Activated T-cell treated with anti-CD3 and anti-CD28 coated beads, Interleukin-2, amount 50 U/mL, for 4 hours (primary cell): ENCODE data around the gene INTS3. TPM values are rescaled to one million over a fixed set of nuclear protein-coding genes. Genes with fewer than 3 reads are reported as not detected.

Experiments
- ATAC-seq, 2 donors: fragments of 200-7000 bp; cut with Tn5 transposase; one replicate each; pipeline ENCODE4 v1.10.0; 2021
- DNase-seq: peaks from one replicate; pipeline ENCODE4 v3.0.0-alpha.2; 2020
- H3K27me3 Mint-ChIP-seq: one replicate; pipeline ENCODE4 v1.8.0; 2021; ENCODE audit warnings: low read depth, mixed read lengths
- H3K36me3 Mint-ChIP-seq: one replicate; pipeline ENCODE4 v1.8.0; 2022; ENCODE audit warnings: mixed read lengths; ENCODE audit not compliant: insufficient read depth
- H3K4me1 Mint-ChIP-seq: one replicate; pipeline ENCODE4 v1.8.0; 2021; ENCODE audit warnings: low read depth, mixed read lengths
- H3K4me3 Mint-ChIP-seq: one replicate; pipeline ENCODE4 v1.8.0; 2021; ENCODE audit warnings: mild to moderate bottlenecking, moderate library complexity, mixed read lengths
- H3K9me3 Mint-ChIP-seq: one replicate; pipeline ENCODE4 v1.8.0; 2021; ENCODE audit warnings: mixed read lengths
- total RNA-seq, 3 donors: library from RNA; stranded (reverse); gene quantifications; one replicate each; pipeline ENCODE4 v1.2.1, GENCODE V29; 2021

INTS3 gene
- total RNA-seq, 3 donors from 2014 or later: 46.9 to 49.4 (median 48.5) TPM

GRCh38 chr1:153796786-153797659, 69.2 kb downstream of the INTS3 start:
- peak; percentile 86 to 88 for ATAC-seq
- no peak overlapping the region for H3K4me3 Mint-ChIP-seq
- no peaks in the 10 kb centered on the region for H3K27me3 Mint-ChIP-seq
- peaks cover 2% of the 10 kb centered on the region for H3K36me3 Mint-ChIP-seq
- peak; percentile 86 for DNase-seq
- no peaks in the 10 kb centered on the region for H3K9me3 Mint-ChIP-seq
- H3K4me1 Mint-ChIP-seq: peaks cover 8% of the 10 kb centered on the region

GRCh38 chr1:153798468-153798780, 70.6 kb downstream of the INTS3 start:
- DNase-seq: no peak
- peaks cover 8% of the 10 kb centered on the region for H3K4me1 Mint-ChIP-seq
- H3K36me3 Mint-ChIP-seq: peaks cover 3% of the 10 kb centered on the region
- no peak for ATAC-seq
- H3K9me3 Mint-ChIP-seq: no peaks in the 10 kb centered on the region
- H3K4me3 Mint-ChIP-seq: no peak overlapping the region
- no peaks in the 10 kb centered on the region for H3K27me3 Mint-ChIP-seq

- no peaks in the 10 kb centered on the region for H3K9me3 Mint-ChIP-seq
- H3K4me3 Mint-ChIP-seq: no peak overlapping the region
- peaks cover 3% of the 10 kb centered on the region for H3K36me3 Mint-ChIP-seq
- H3K4me1 Mint-ChIP-seq: peaks cover 11% of the 10 kb centered on the region
- DNase-seq (no peak), ATAC-seq (no peak)
- H3K27me3 Mint-ChIP-seq: no peaks in the 10 kb centered on the region
These were observed 71.2 kb downstream of the INTS3 start for GRCh38 chr1:153799016-153799415.

GRCh38 chr1:153799566-153800465, 72.0 kb downstream of the INTS3 start:
- no peaks in the 10 kb centered on the region for H3K9me3 Mint-ChIP-seq
- DNase-seq (no peak), ATAC-seq (no peak)
- no peaks in the 10 kb centered on the region for H3K27me3 Mint-ChIP-seq
- no peak overlapping the region for H3K4me3 Mint-ChIP-seq
- peaks cover 3% of the 10 kb centered on the region for H3K36me3 Mint-ChIP-seq
- H3K4me1 Mint-ChIP-seq: peaks cover 15% of the 10 kb centered on the region

- Mint-ChIP-seq H3K4me3 (no peak overlapping the region), H3K9me3 (no peaks in the 10 kb centered on the region), H3K4me1 (peaks cover 21% of the 10 kb centered on the region), H3K36me3 (peaks cover 3% of the 10 kb centered on the region), H3K27me3 (no peaks in the 10 kb centered on the region)
- DNase-seq (no peak), ATAC-seq (no peak)
These were observed 72.7 kb downstream of the INTS3 start for GRCh38 chr1:153800516-153800915.

- H3K4me1 Mint-ChIP-seq: peaks cover 27% of the 10 kb centered on the region
- H3K36me3 Mint-ChIP-seq: peaks cover 3% of the 10 kb centered on the region
- DNase-seq (no peak), ATAC-seq (no peak)
- no peaks in the 10 kb centered on the region for H3K27me3 Mint-ChIP-seq
- no peak overlapping the region for H3K4me3 Mint-ChIP-seq
- H3K9me3 Mint-ChIP-seq: no peaks in the 10 kb centered on the region
These were observed 73.3 kb downstream of the INTS3 start for GRCh38 chr1:153801028-153801625.

GRCh38 chr1:153801786-153802697, 74.2 kb downstream of the INTS3 start:
- no peaks in the 10 kb centered on the region for H3K27me3 Mint-ChIP-seq
- H3K36me3 Mint-ChIP-seq: peaks cover 3% of the 10 kb centered on the region
- no peak for DNase-seq
- peaks cover 31% of the 10 kb centered on the region for H3K4me1 Mint-ChIP-seq
- no peak overlapping the region for H3K4me3 Mint-ChIP-seq
- no peaks in the 10 kb centered on the region for H3K9me3 Mint-ChIP-seq
- no peak for ATAC-seq

GRCh38 chr1:153803470-153804056, 75.7 kb downstream of the INTS3 start:
- peaks cover 30% of the 10 kb centered on the region for H3K4me1 Mint-ChIP-seq

GRCh38 chr1:153804112-153804511, 76.3 kb downstream of the INTS3 start:
- DNase-seq: no peak
- Mint-ChIP-seq H3K9me3 (no peaks in the 10 kb centered on the region), H3K27me3 (no peaks in the 10 kb centered on the region), H3K36me3 (peaks cover 6% of the 10 kb centered on the region), H3K4me1 (peaks cover 30% of the 10 kb centered on the region), H3K4me3 (no peak overlapping the region)
- ATAC-seq: no peak

More at GRCh38 chr1:153803470-153804056, 75.7 kb downstream of the INTS3 start:
- peaks cover 6% of the 10 kb centered on the region for H3K36me3 Mint-ChIP-seq
- no peak for ATAC-seq
- no peaks in the 10 kb centered on the region for H3K9me3 Mint-ChIP-seq
- no peak overlapping the region for H3K4me3 Mint-ChIP-seq
- DNase-seq: no peak
- H3K27me3 Mint-ChIP-seq: no peaks in the 10 kb centered on the region

GRCh38 chr1:153805042-153805745, 77.3 kb downstream of the INTS3 start:
- ATAC-seq (peak; percentile 97 to 98), DNase-seq (peak; percentile 38)
- Mint-ChIP-seq H3K4me3 (peak overlapping the region; percentile 6), H3K9me3 (no peaks in the 10 kb centered on the region), H3K36me3 (peaks cover 15% of the 10 kb centered on the region), H3K27me3 (no peaks in the 10 kb centered on the region), H3K4me1 (peaks cover 30% of the 10 kb centered on the region)

- peaks cover 18% of the 10 kb centered on the region for H3K36me3 Mint-ChIP-seq
- no peaks in the 10 kb centered on the region for H3K9me3 Mint-ChIP-seq
These were observed 78.3 kb downstream of the INTS3 start for GRCh38 chr1:153805886-153806719.

GRCh38 chr1:153816283-153816889, 88.5 kb downstream of the INTS3 start:
- DNase-seq (no peak), ATAC-seq (no peak)
- H3K27me3 Mint-ChIP-seq: no peaks in the 10 kb centered on the region
- no peaks in the 10 kb centered on the region for H3K4me1 Mint-ChIP-seq
- H3K36me3 Mint-ChIP-seq: peaks cover 41% of the 10 kb centered on the region
- H3K4me3 Mint-ChIP-seq: no peak overlapping the region
- no peaks in the 10 kb centered on the region for H3K9me3 Mint-ChIP-seq

More at GRCh38 chr1:153805886-153806719, 78.3 kb downstream of the INTS3 start:
- DNase-seq (no peak), ATAC-seq (peak; percentile 35 to 36)
- peaks cover 30% of the 10 kb centered on the region for H3K4me1 Mint-ChIP-seq
- H3K4me3 Mint-ChIP-seq: peak overlapping the region; percentile 6
- H3K27me3 Mint-ChIP-seq: no peaks in the 10 kb centered on the region
